ENCODE measurements around the gene SP140.

DNA sequence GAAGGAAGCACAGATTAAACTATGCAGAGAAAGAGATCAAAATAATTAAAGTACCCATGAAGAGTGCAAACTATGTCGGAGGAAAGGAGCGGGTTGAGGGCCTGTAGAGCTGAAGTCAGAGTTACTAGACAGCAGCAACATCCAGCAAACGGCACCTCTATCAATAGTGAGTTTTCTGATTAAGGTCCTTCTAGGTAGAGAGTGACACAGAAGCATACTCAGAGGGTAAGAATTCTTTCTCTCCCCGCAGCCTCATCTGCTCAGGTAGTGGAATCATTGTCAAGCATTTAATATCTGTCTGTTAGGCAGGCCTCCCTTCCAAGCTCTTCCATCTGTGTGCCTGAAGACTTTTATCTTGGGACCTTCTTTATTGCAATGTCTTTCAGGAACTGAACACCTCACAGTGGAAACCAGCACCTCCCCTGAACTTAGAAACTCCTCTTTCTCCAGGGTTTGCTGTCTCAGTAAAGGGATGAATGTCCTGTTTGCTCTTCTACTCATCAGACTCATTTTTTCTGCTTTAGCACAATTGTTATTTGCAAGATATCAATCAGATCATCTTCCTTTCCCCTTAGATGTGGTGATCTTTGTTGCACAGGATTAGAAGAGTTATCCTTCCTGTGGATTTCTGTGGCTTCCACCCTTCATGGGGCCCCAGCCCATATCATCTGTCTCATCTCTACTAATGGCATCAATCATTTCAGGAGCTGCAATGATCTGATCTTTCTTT, 28.8 kb downstream of the SP140 start:
- TF ChIP-seq ZNF274 (IDR thresholded peaks at IDR 0.05; ENCODE audit: low read depth, low read length): no peak
- TF ChIP-seq YY1 (IDR thresholded peaks at IDR 0.05; ENCODE audit: insufficient read depth, insufficient read length): no peak

Measured in NT2/D1 (cell line).